AG04449 (cell line): ENCODE measurements around the gene RBFOX2.

Experiments used
- CTCF ChIA-PET: fragments of 350-600 bp; formaldehyde crosslinking; extraction: SDS; loops from one replicate; lab custom pipeline; 2021; ENCODE audit warnings: antibody characterized with exemption; lab: Yijun Ruan, JAX
- POLR2A ChIA-PET: fragments of 400-600, 350-600 bp; formaldehyde crosslinking; extraction: SDS; loops from one replicate; lab custom pipeline; 2020; ENCODE audit warnings: antibody characterized with exemption, inconsistent platforms; lab: Yijun Ruan, JAX
- DNase-seq: peaks from one replicate; pipeline ENCODE4 v3.0.0-alpha.2; 2010; ENCODE audit warnings: low read depth, low spot score
- H3K4me3 ChIP-seq: 2 replicates; pipeline ENCODE4 v1.5.1; 2011; ENCODE audit warnings: low read depth, mild to moderate bottlenecking, control low read depth, low read length
- CTCF ChIP-seq: IDR thresholded peaks from one replicate; pipeline ENCODE4 v1.5.1; 2011; ENCODE audit warnings: mild to moderate bottlenecking, moderate library complexity, low read length, control low read depth, inconsistent platforms; ENCODE audit not compliant: insufficient read depth; ENCODE audit errors: missing control alignments

Gene RBFOX2

DNA sequence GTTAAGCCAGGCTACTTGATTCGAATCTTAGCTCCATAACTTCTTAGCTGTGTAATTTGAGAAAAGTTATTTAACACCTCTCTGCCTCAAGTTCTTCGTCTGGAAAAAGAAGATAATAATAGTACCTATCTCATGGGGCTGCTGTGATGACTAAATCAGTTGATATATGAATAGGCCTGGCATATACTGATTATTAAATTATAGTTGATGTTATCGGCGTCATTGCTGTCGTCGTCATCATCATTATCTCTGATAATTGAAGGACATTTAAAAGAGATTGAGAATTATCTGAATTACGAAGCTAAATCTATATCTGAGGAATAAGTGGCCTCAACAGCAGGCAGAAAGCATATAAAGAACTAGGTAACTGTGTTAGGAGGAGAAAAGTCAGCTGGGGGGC is 165.9 kb downstream of the RBFOX2 start:
- CTCF ChIA-PET = no interaction called here
- TF ChIP-seq CTCF = no peak
- no peak for DNase-seq
- POLR2A ChIA-PET = no interaction called here
- H3K4me3 ChIP-seq = no peak overlapping the region

GRCh38 chr22:35861451-35861850 is 167.2 kb downstream of the RBFOX2 start:
- no peak overlapping the region for H3K4me3 ChIP-seq
- POLR2A ChIA-PET = no interaction called here
- CTCF ChIA-PET = no interaction called here
- TF ChIP-seq CTCF = no peak
- DNase-seq = no peak

DNA sequence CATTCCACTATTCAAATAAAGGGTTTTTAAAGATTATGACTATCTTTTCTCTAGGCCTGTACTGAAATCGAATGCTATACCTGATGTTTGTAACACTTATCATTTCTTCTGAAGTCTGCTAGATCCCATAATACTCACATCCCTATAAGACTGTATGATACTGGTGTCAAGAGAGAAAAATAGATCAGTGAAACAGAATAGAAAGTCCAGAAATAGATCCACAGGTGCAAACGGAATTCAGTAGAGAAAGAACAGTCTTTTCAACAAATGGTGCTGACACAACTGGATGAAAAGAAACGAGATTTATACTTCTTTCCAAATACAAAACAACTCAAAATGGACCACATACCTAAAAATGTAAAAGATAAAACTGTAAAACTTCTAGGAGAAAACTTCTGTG is 167.8 kb downstream of the RBFOX2 start:
- H3K4me3 ChIP-seq = no peak overlapping the region
- no peak for TF ChIP-seq CTCF
- no peak for DNase-seq
- POLR2A ChIA-PET = no interaction called here
- CTCF ChIA-PET = interaction anchor here (1.0 kb wide), 1 partner anchor 206 kb away, joined by 3 read pairs; no protein-coding TSS in a partner anchor

GRCh38 chr22:35860087-35860733 is 168.4 kb downstream of the RBFOX2 start:
- POLR2A ChIA-PET = no interaction called here
- DNase-seq = no peak
- CTCF ChIA-PET = interaction anchor here (1.0 to 1.7 kb wide), 3 partner anchors 9 to 206 kb away, joined by 3 to 4 read pairs (median 3); no protein-coding TSS in a partner anchor
- TF ChIP-seq CTCF = no peak
- no peak overlapping the region for H3K4me3 ChIP-seq

- ChIA-PET POLR2A (no interaction called here), CTCF (interaction anchor here (2.5 kb wide), 1 partner anchor 12 kb away, joined by 8 read pairs; no protein-coding TSS in a partner anchor)
- TF ChIP-seq CTCF = no peak
- H3K4me3 ChIP-seq = no peak overlapping the region
- no peak for DNase-seq
Observed at GRCh38 chr22:35854334-35854733, 174.3 kb downstream of the RBFOX2 start.

GRCh38 chr22:35852076-35852475 is 176.5 kb downstream of the RBFOX2 start:
- no peak overlapping the region for H3K4me3 ChIP-seq
- CTCF ChIA-PET = interaction anchor here (1.5 kb wide), 1 partner anchor 262 kb away, joined by 3 read pairs; no protein-coding TSS in a partner anchor
- POLR2A ChIA-PET = no interaction called here
- no peak for DNase-seq
- TF ChIP-seq CTCF = no peak
